ENCODE data around the gene RPS19. TPM values are rescaled to one million over a fixed set of nuclear protein-coding genes. Genes with fewer than 3 reads are reported as not detected.
"Not testable (repeated sequence)": the region's sequence is repeated elsewhere in the genome, so short reads cannot be mapped to it uniquely, and the experiment has no call there.

Gene RPS19
- polyA plus RNA-seq, 1 donor: 2,505 TPM

GRCh38 chr19:41860419-41861115, 512 bp downstream of the RPS19 start:
- no peak for DNase-seq (ENCODE audit: low read depth)

- DNase-seq (ENCODE audit: low read depth): no peak
Measured at GRCh38 chr19:41861116-41861768, 1.2 kb downstream of the RPS19 start.

DNA sequence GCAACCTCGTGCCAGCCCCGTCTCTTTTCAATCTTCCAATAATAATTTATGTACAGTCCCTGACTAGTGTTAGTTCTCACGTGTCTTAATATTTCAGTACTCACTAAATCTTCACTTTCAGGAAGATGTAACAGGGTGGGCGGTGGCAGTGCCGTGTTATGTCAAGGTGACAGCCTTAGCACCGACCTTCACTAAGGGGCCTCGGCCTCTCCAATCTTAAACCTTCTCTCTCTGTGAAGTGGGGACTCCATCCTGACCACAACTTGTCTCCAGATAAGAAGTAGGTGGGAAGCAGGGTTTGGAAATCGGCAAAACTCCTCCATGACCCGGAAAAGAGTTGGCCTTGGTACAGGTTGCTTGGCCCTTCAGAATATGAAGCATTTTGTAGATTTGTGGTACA, 1.8 kb downstream of the RPS19 start:
- no peak for DNase-seq (ENCODE audit: low read depth)

DNA sequence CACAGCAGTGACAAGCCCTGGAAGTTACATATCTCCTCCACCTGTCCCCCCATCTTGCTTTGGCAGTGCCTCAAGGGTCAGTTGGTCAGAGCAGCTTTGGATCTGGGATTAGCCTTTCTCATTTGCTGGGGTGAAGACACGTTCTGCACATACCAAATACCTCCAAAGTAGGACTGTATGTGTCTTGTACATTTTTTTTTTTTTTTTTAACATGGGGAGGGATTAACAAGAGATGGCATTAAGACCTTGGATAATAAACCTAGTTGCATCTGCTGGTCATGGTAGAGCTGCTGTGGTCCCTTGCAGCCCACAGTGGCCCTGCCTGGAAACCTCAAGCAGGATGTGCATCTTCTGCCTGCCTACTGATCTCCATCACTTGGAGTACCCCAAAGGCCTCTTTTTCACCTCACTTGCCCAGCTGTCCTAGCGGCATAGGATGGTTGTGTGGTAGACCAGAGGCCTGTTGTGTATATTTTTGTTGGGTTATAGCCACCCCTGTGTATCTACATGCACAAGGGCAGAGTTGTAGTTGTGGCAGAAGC, 2.5 kb downstream of the RPS19 start:
- DNase-seq (ENCODE audit: low read depth): no peak

- no peak for DNase-seq (ENCODE audit: low read depth)
Measured at GRCh38 chr19:41863209-41863931, 3.3 kb downstream of the RPS19 start.

DNA sequence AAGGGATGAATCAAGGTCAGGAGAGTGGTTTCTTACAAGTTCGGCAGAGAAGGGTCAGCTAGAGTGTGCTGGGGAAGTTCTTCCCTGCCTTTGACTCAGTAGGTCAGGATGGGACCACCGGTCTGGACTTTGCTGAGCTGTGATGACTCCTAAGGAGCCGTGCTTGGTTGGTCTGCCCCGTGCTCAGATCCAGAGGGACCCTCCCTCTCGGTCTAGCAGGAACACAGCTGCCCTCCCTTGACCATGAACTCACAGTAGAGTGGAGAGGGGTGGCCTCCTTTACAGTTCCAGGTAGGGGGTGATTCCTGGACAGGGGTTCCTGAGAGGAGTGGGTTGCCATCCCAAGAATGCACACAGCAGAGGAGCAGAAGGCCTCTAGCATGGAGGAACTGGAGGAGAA, 4.3 kb downstream of the RPS19 start:
- DNase-seq (ENCODE audit: low read depth): no peak

- DNase-seq (ENCODE audit: low read depth): no peak
Measured at GRCh38 chr19:41866284-41866683, 6.2 kb downstream of the RPS19 start.

DNA sequence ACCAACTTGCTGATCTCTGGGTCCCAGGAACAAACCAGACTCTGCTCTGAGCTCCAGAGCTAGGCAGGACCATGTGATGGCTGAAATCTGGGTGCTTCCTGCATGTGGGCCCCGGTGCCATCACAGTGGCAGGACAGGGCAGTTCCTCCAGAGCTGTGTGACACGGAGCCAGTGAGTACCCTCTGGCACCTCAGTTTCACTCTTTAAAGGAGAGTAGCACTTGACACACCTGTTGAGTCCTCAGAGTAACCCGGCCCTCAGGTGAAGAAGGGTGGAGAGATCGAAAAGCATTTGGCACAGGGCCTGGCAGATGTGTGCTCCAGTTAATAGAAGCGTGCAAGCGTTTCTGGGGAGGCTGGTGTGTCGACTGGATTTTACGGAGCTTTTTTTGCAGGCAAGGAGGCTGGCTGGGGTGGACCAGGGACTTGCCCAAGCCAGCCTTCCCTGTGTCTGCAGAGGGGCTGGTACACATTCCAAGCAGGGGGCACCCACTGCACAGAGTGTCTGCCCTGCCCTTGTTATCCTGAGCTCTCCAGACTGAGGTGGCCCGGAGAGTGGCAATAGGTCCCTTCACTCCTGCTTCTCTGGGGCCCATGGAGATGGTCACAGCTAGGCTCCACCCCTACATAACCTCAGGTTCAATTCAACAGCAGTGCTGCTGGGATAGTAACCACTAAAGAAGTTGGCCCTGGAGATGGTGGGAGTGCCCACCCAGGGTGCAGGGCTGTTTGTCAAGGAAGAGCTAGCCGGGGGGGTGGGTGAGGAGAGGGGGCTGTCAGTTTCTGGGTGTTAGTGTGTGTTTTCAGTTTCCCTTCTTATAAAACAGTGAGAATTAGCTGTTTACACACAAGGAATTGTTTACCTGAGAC, 8.3 kb downstream of the RPS19 start:
- DNase-seq (ENCODE audit: low read depth): no peak

DNA sequence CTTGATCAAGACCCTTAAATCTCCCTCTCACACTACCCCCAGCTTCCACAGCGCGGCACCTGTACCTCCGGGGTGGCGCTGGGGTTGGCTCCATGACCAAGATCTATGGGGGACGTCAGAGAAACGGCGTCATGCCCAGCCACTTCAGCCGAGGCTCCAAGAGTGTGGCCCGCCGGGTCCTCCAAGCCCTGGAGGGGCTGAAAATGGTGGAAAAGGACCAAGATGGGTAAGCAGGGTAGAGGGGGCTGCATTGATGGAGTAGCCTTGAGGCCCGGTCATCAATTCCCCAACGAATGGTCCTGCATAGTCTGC, 8.9 kb downstream of the RPS19 start:
- no peak for DNase-seq (ENCODE audit: low read depth)

DNA sequence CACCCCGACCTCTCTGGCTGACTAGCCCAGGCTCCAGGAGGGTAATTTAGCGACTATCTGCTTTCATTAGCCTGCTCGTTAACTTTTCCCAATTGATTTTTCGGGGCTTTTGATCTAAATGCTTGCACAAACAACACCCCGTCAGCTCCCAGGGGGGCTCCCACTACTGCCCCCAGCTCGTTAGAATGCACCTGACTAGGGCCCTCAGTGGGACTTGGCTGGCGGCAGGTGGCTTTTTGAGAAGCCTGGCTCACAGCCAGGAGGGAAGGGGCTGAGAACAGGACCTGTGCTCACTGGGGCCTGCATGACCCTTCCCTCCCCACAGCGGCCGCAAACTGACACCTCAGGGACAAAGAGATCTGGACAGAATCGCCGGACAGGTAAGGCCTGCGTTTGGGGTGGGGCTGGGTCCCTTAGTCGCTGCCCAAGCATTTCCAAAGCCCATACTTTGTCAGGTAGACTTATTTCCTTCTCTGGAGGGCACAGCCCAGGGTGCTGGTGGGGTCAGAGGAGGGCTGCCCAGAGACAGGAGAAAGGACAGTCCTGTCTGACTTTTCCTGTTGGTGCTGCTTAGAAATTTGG, 9.4 kb downstream of the RPS19 start:
- DNase-seq (ENCODE audit: low read depth): no peak

- no peak for DNase-seq (ENCODE audit: low read depth)
Measured at GRCh38 chr19:41870401-41870873, 10.4 kb downstream of the RPS19 start.

DNA sequence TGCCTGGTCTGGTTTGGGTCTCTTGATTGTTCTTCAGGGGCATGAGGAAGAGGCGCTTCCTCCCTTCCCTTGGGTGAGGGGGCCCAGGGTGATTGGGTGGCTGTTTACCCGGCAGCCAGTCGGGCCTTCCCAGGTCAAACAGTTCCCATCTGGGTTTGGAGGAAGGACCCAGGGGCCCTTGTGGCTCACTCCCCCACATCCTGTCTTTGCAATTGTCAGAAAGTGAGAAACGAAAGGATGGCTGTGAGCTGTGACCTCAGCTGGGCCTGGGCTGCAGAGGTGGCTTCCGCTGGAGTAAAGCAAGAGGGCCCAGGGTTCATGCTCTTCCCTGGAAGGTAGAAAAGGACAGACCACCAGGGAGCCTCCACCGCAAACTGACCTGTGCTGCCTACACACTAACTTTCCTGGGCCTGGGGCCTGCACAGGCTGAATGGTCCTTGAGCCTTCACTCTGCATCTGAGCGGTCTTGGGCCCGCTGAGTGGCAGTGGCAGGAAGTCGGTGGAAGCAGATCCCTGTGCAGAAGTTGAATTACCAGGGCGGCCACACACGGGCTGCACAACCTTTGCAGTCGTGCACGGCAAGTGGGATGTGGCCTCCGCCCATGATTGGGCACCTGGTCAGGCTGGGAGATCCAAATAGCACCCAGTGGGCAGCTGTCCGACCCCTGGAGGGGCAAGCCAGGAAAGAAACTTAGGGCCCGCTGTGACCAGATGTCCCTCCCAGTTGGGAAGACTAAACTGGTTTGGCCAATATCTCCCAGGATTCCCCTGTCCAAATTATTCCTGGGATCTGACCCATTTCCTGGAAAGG, 11.7 kb downstream of the RPS19 start:
- DNase-seq (ENCODE audit: low read depth): no peak

DNA sequence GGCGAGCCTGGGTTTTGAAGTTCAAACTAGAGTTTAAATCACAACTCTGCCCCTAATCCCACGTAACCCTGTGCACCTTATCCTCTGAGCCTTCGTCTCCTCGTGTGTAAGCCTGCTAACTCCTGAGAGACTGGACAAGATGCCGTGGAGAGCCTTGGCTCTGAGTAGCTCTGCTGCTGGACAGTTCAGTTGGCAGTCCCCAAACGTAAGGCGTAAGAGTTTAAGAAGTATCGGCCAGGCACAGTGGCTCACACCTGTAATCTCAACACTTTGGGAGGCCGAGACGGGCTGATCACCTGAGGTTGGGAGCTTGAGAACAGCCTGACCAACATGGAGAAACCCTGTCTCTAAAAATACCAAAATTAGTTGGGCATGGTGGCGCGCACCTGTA, 12.3 kb downstream of the RPS19 start:
- no peak for DNase-seq (ENCODE audit: low read depth)

- no peak for DNase-seq (ENCODE audit: low read depth)
Measured at GRCh38 chr19:41872775-41873647, 13.0 kb downstream of the RPS19 start.

DNA sequence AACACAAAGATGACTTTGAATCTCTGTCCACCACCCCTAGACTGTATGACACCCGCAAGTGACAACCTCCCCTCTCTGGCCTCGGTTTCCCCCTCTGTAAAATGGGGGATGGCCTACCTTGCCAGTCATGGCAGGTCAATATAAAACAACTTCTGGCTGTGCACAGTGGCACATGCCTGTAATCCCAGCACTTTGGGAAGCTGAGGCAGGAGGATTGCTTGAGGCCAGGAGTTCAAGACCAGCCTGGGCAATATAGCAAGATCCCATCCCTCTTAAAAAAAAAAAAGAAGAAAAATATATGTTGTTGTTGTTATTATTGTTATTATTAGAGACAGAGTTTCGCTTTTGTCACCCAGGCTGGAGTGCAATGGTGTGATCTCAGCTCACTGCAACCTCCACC, 15.9 kb downstream of the RPS19 start:
- not testable (repeated sequence) for DNase-seq (ENCODE audit: low read depth)

DNA sequence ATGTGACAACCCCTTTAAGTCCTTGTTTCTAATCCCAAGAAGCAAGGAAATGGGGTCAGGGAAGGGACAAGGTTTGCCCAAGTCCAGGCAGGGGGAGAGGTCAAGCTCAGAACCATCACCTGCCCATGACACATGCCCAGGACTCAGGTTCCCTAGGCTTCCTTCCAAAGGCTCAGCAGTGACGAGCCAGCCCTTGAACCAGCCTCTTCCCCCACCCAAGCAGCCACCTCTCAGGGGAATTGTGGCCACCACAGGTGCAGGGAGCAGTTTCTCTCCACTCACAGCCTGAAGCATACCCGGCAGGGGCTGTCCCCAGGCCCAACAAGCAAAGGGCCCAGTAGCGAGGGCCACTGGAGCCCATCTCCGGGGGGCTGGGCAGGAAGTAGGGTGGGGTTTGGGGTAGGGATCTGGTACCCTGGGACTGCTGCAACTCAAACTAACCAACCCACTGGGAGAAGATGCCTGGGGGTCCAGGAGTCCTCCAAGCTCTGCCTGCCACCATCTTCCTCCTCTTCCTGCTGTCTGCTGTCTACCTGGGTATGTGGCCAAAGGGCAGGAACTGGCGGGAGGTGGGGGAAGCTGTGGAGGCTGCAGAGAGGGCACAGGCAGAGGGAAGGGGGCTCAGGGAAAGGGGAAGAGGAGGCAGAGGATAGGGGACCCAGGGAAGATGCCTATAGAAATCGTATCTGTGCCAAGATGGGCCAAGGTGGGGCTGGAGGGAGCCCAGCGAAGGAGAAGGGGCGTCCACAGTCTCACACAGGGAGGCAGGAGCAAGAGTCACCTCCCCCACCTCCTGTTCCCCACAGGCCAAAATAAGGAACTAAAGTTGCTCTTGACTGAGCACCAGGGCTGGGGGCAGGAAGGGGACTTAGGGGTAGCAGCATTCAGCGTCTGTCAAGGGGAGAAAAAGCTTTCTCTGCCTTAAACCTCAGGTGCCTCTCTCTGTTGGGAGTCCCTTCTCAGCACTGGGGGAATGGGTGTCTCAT, 17.1 kb downstream of the RPS19 start, which contains the start of gene CD79A:
Gene CD79A, plus strand, starts transcription at position 433 of the 986 bp plus-strand sequence. Its CDS starts 26 bp downstream, at position 459.
- DNase-seq (ENCODE audit: low read depth): no peak

GRCh38 chr19:41877916-41878905, 18.2 kb downstream of the RPS19 start:
- DNase-seq (ENCODE audit: low read depth): no peak
